SJCRH30 (cell line): Measurements from ENCODE around the gene DENND1A. TPM values are rescaled to one million over a fixed set of nuclear protein-coding genes. Genes with fewer than 3 reads are reported as not detected.

ENCODE experiments used
- DNase-seq, 2 experiments: peaks; one replicate each; pipeline ENCODE4 v3.0.0-alpha.2; 2015 to 2020
- H3K27ac ChIP-seq: fragments of 250-450 bp; sonication (Bioruptor Pico); 2 replicates; pipeline ENCODE4 v1.5.1; 2020; ENCODE audit warnings: mild to moderate bottlenecking, moderate library complexity
- H3K27me3 ChIP-seq: fragments of 250-450 bp; sonication (Bioruptor Pico); 2 replicates; pipeline ENCODE4 v1.5.1; 2020; ENCODE audit warnings: mild to moderate bottlenecking, moderate library complexity
- H3K36me3 ChIP-seq: fragments of 250-450 bp; sonication (Bioruptor Pico); 2 replicates; pipeline ENCODE4 v1.5.1; 2020; ENCODE audit warnings: mild to moderate bottlenecking, moderate library complexity
- H3K4me1 ChIP-seq: fragments of 250-450 bp; sonication (Bioruptor Pico); 2 replicates; pipeline ENCODE4 v1.5.1; 2020; ENCODE audit warnings: mild to moderate bottlenecking, moderate library complexity
- H3K4me3 ChIP-seq: fragments of 250-450 bp; sonication (Bioruptor Pico); 2 replicates; pipeline ENCODE4 v1.5.1; 2020; ENCODE audit warnings: mild to moderate bottlenecking, moderate library complexity
- H3K9me3 ChIP-seq: fragments of 250-450 bp; sonication (Bioruptor Pico); replicated peaks from 2 replicates; pipeline ENCODE4 v1.5.1; 2020; ENCODE audit warnings: mild to moderate bottlenecking, moderate library complexity
- total RNA-seq: library from RNA; depleted of rRNA; stranded (reverse); fragments of >200 nt; shearing (Covaris generic); gene quantifications from 2 replicates; pipeline ENCODE4 v1.2.3, GENCODE V29; 2014

DENND1A gene
- total RNA-seq, 1 experiment from 2014 or later = 41.3 TPM

GRCh38 chr9:123876750-123877149 is 53.2 kb downstream of the DENND1A start:
- Histone ChIP-seq H3K27ac (no peak overlapping the region), H3K9me3 (no peaks in the 10 kb centered on the region), H3K4me3 (no peak overlapping the region), H3K4me1 (no peaks in the 10 kb centered on the region), H3K27me3 (no peaks in the 10 kb centered on the region), H3K36me3 (peaks cover 5% of the 10 kb centered on the region; the same call in 1 of the 2 replicates)
- no peak for DNase-seq

GRCh38 chr9:123872710-123873109 is 57.2 kb downstream of the DENND1A start:
- Histone ChIP-seq H3K4me3 (no peak overlapping the region), H3K4me1 (no peaks in the 10 kb centered on the region), H3K27ac (no peak overlapping the region), H3K36me3 (peaks cover 5% of the 10 kb centered on the region; the same call in 1 of the 2 replicates), H3K9me3 (no peaks in the 10 kb centered on the region), H3K27me3 (no peaks in the 10 kb centered on the region)
- DNase-seq = peak in 1 of 2 experiments; percentile 17

GRCh38 chr9:123871781-123872180 is 58.1 kb downstream of the DENND1A start:
- no peak for DNase-seq
- Histone ChIP-seq H3K4me1 (no peaks in the 10 kb centered on the region), H3K4me3 (no peak overlapping the region), H3K9me3 (no peaks in the 10 kb centered on the region), H3K27ac (no peak overlapping the region), H3K36me3 (peaks cover 5% of the 10 kb centered on the region; the same call in 1 of the 2 replicates), H3K27me3 (no peaks in the 10 kb centered on the region)

- Histone ChIP-seq H3K4me3 (no peak overlapping the region), H3K4me1 (peaks cover 10% of the 10 kb centered on the region), H3K27me3 (no peaks in the 10 kb centered on the region), H3K9me3 (no peaks in the 10 kb centered on the region), H3K36me3 (0 out of 2 replicates have a peak, but pooled peaks cover 1% of the 10 kb centered on the region), H3K27ac (no peak overlapping the region)
- DNase-seq = no peak
These were observed 61.9 kb downstream of the DENND1A start for GRCh38 chr9:123868002-123868401.

- DNase-seq = no peak
- Histone ChIP-seq H3K9me3 (no peaks in the 10 kb centered on the region), H3K27me3 (no peaks in the 10 kb centered on the region), H3K36me3 (no peaks in the 10 kb centered on the region), H3K4me3 (no peak overlapping the region), H3K27ac (no peak overlapping the region), H3K4me1 (peaks cover 19% of the 10 kb centered on the region)
These were observed 62.9 kb downstream of the DENND1A start for GRCh38 chr9:123867034-123867433.

GRCh38 chr9:123866497-123866896 is 63.4 kb downstream of the DENND1A start:
- Histone ChIP-seq H3K9me3 (no peaks in the 10 kb centered on the region), H3K27me3 (no peaks in the 10 kb centered on the region), H3K36me3 (no peaks in the 10 kb centered on the region), H3K4me1 (peaks cover 25% of the 10 kb centered on the region), H3K4me3 (no peak overlapping the region), H3K27ac (no peak overlapping the region)
- DNase-seq = no peak

GRCh38 chr9:123865226-123866000 is 64.5 kb downstream of the DENND1A start:
- no peak overlapping the region for H3K27ac ChIP-seq

GRCh38 chr9:123864251-123864650 is 65.7 kb downstream of the DENND1A start:
- no peak overlapping the region for H3K27ac ChIP-seq
- no peaks in the 10 kb centered on the region for H3K27me3 ChIP-seq
- H3K9me3 ChIP-seq = no peaks in the 10 kb centered on the region
- DNase-seq = no peak
- H3K4me1 ChIP-seq = peaks cover 43% of the 10 kb centered on the region
- H3K36me3 ChIP-seq = no peaks in the 10 kb centered on the region
- no peak overlapping the region for H3K4me3 ChIP-seq

More at GRCh38 chr9:123865226-123866000, 64.5 kb downstream of the DENND1A start:
- no peaks in the 10 kb centered on the region for H3K36me3 ChIP-seq
- no peaks in the 10 kb centered on the region for H3K9me3 ChIP-seq
- no peak for DNase-seq
- no peaks in the 10 kb centered on the region for H3K27me3 ChIP-seq
- H3K4me1 ChIP-seq = peaks cover 35% of the 10 kb centered on the region
- H3K4me3 ChIP-seq = no peak overlapping the region

- H3K9me3 ChIP-seq = no peaks in the 10 kb centered on the region
- H3K4me1 ChIP-seq = peaks cover 43% of the 10 kb centered on the region
- DNase-seq = peak; percentile 18 to 62
- H3K4me3 ChIP-seq = no peak overlapping the region
- no peaks in the 10 kb centered on the region for H3K27me3 ChIP-seq
- no peaks in the 10 kb centered on the region for H3K36me3 ChIP-seq
- no peak overlapping the region for H3K27ac ChIP-seq
These were observed 66.6 kb downstream of the DENND1A start for GRCh38 chr9:123863164-123863855.

GRCh38 chr9:123861756-123862120 is 68.2 kb downstream of the DENND1A start:
- H3K27ac ChIP-seq = peak overlapping the region; percentile 57
- H3K36me3 ChIP-seq = no peaks in the 10 kb centered on the region
- H3K4me1 ChIP-seq = peaks cover 43% of the 10 kb centered on the region
- no peaks in the 10 kb centered on the region for H3K9me3 ChIP-seq
- no peak overlapping the region for H3K4me3 ChIP-seq
- H3K27me3 ChIP-seq = no peaks in the 10 kb centered on the region
- DNase-seq = peak in 1 of 2 experiments; percentile 55

- no peak overlapping the region for H3K4me3 ChIP-seq
- DNase-seq = peak; percentile 35 to 71
- no peaks in the 10 kb centered on the region for H3K27me3 ChIP-seq
- peak overlapping the region; percentile 57 for H3K27ac ChIP-seq
- no peaks in the 10 kb centered on the region for H3K36me3 ChIP-seq
- no peaks in the 10 kb centered on the region for H3K9me3 ChIP-seq
- peaks cover 43% of the 10 kb centered on the region for H3K4me1 ChIP-seq
These were observed 68.7 kb downstream of the DENND1A start for GRCh38 chr9:123861086-123861755.

GRCh38 chr9:123860603-123861002 is 69.3 kb downstream of the DENND1A start:
- no peaks in the 10 kb centered on the region for H3K9me3 ChIP-seq
- H3K4me3 ChIP-seq = no peak overlapping the region
- peak; percentile 17 to 58 for DNase-seq
- no peaks in the 10 kb centered on the region for H3K36me3 ChIP-seq
- peaks cover 43% of the 10 kb centered on the region for H3K4me1 ChIP-seq
- no peaks in the 10 kb centered on the region for H3K27me3 ChIP-seq
- H3K27ac ChIP-seq = peak overlapping the region; percentile 57

- Histone ChIP-seq H3K9me3 (peaks cover under 1% of the 10 kb centered on the region), H3K27me3 (no peaks in the 10 kb centered on the region)
These were observed 77.5 kb downstream of the DENND1A start for GRCh38 chr9:123852403-123852802.

GRCh38 chr9:123851851-123852250 is 78.1 kb downstream of the DENND1A start:
- no peak for DNase-seq
- H3K4me3 ChIP-seq = no peak overlapping the region
- H3K36me3 ChIP-seq = no peaks in the 10 kb centered on the region
- no peaks in the 10 kb centered on the region for H3K4me1 ChIP-seq
- H3K27me3 ChIP-seq = no peaks in the 10 kb centered on the region
- H3K9me3 ChIP-seq = peaks cover 7% of the 10 kb centered on the region
- H3K27ac ChIP-seq = no peak overlapping the region

More at GRCh38 chr9:123852403-123852802, 77.5 kb downstream of the DENND1A start:
- H3K4me1 ChIP-seq = no peaks in the 10 kb centered on the region
- H3K36me3 ChIP-seq = no peaks in the 10 kb centered on the region
- no peak overlapping the region for H3K4me3 ChIP-seq
- no peak overlapping the region for H3K27ac ChIP-seq
- DNase-seq = no peak
